Ovary (tissue), 3 donors: ENCODE data around the gene DERA.

Experiments
- CTCF ChIP-seq, 3 donors: fragments of 450-650 bp in 2 of 3; fragments of 200-600 bp in 1 of 3; IDR thresholded peaks; one replicate each; pipeline versions ENCODE4 v1.5.1 to v1.8.0; 2016 to 2022; ENCODE audit warnings: antibody characterized with exemption in 3 of 3, mild to moderate bottlenecking in 1 of 3
- EP300 ChIP-seq: sonication (generic); formaldehyde crosslinking; IDR thresholded peaks from one replicate; pipeline ENCODE4 v1.6.1; 2017; ENCODE audit warnings: antibody characterized with exemption
- POLR2A ChIP-seq: fragments of 450-650 bp; IDR thresholded peaks from one replicate; pipeline ENCODE4 v1.6.1; 2017; ENCODE audit warnings: antibody characterized with exemption, mild to moderate bottlenecking, moderate library complexity
- donor health status: DM: no; HTN: no; CAD: no.

- TF ChIP-seq CTCF (IDR thresholded peaks at IDR 0.05) (no peak), EP300 (no peak), POLR2A (no peak)
Measured at GRCh38 chr12:15939111-15939510, 28.0 kb downstream of the DERA start.
